CD4-positive, alpha-beta T cell treated with Interleukin-4 for 1 hour (primary cell): ENCODE results near the gene SORL1-AS1.
A peak's percentile ranks its signal among the peaks of the same experiment; 100 is the strongest.

Experiments
- DNase-seq, 2 donors: peaks; one replicate each; pipeline ENCODE4 v3.0.0-alpha.2; 2020 to 2022

SORL1-AS1 gene

DNA sequence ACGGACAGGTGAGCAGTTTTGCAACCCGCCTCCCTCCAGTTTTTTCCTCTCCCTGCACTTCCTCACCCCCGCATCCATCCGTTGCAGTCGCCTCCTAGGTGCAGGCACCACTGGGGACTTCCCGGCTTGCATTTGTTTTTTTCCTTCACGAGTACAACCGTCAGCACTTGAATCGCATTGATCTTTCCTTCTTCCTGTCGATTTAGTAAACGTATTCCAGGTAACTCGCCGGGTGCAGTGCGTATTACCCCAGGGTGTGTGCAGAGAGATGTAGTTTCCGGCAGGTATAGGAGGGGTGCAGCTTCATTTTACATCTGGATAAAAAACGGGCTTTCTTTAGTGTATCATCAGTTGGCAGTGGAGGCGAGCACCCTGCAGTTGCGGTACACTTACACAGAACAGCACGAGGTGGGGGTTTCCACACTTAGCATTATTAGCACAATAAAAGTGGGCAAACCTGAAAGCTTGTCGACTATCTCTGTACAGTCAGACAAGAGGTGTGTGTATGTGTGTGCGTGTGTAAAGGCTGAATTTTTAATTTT lies at the start of gene SORL1-AS1:
Gene SORL1-AS1 (minus strand): TSS at position 359 of the 542 bp plus-strand sequence.
- peak; percentile 82 to 88 for DNase-seq

DNA sequence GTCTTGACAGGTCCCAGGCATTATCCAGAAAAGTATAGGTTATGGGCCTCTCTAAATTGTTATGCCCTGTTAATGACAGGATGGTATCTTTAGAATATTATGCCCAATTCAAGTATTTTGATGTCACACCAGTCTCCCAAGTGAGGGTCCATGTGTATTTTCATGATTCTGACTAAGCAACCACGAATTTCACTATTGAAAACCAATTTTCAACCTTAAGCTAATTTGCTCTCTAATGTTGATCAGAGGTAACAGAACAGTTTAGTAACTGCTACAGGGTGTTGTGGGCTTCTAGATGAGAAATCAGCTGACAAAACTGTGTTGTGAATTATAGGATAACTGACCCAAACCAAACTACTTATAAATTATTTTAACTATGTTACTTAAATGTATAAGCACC lies 48.0 kb upstream of the SORL1-AS1 start:
- DNase-seq, result no peak

DNA sequence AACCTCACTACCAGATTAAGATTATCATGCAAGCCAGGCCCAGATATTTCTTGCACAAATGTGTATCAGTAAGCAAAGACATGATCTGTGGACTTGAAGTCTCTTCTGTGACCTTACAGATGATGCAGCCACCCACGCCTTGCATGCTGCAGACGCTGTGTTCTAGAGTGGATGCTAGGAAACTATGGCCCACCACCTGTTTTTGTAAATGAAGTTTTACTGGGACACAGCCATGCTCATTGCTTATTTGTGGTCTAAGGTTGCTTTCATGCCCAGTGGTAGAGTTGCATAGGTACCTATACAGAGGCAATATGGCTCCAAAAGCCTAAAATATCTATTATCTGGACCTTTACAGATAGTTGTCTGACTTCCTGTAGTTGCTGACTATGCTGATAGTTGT lies 47.5 kb upstream of the SORL1-AS1 start:
- DNase-seq, result no peak

DNA sequence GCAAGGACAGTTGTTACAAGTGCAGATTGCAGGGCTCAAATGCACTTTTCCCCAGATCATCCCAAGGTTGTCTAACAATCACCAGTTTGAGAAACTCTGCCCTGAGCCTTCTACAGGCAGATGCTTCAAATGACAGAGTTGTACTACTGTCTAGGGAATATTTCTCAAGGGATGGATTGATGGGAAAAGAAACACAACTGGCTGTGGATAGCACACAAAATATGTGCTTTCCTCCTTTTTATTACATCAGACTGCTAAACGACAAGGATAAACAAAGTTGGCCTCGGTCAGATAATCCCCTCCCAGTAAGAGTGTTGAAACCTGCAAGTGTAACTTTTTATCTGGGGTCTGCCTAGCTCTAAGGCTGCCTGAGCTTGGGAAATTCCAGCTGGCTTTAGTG lies 46.6 kb upstream of the SORL1-AS1 start:
- no peak for DNase-seq

DNA sequence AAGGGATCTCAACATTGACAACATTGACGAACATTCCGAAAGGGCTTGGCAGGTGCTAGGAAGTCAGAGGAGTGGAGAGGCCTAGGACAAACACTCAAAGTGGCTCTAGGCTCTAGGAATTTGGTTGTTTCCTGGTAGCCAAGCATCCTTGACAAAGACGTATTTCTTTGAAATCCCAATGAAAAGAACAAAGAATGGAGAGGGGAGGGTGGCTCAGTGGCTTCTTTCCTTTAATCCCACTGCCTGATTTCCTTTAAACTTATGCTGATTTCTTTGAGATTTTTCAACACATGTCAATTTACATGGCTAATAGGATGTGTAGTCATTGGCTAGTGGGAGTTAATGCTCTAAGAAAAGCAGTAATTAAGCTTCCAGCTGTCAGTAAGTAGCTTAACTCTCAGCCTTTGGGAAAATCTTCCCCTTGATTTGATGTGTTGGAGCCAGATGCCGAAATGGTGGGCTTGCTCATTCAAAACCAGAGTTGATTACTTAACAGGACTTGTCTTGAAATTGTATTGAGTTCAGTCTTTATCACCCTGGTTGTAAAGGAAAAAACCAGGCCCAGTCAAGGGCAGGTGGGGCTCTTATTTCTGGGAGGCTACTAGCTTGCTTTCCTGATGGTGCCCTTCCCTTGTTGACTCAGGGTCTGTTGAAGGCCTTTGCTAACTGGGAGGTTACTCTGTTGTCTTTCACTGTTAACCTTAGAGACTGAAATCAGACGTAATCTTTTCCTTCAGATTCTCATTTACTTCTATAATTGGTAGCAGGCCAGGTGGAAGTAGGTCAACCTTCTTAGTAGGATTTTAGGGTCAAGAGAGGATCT lies 44.6 kb upstream of the SORL1-AS1 start:
- DNase-seq, result no peak

DNA sequence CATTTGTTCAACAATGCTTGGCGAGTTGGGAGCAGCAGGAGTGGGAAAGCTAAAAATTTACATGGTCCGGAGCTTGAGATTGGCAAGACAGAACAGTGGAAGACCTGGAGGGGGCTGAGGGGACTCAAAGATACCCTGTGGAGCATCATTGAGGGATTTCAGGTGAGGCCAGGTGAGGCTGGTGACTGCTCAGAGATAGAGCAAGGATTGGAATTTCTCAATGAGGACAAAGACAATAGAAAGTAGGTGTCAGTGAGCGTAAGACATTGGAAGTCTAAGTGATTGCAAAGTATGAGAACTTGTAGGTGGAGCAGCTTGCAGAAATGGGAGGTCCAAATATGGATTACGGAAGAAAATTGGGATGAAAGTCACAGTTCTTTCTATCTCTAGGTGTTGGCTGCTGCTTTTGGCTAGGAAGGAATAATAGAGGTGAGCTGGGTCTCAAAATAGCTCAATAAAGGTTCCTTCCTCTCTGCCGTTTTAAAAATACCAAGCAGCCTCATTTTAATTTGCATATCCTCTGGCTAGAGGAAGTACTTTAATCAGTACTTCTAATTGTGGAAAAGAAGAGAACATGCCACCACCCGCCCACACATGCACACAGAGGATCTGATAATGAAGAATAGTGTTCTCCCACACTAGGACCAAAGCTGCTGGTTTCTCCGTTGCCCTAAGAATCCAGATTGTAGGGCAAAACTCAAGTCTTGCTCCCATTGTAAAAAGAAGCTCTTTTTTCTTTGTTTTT lies 41.8 kb upstream of the SORL1-AS1 start:
- peak; percentile 24 to 32 for DNase-seq

DNA sequence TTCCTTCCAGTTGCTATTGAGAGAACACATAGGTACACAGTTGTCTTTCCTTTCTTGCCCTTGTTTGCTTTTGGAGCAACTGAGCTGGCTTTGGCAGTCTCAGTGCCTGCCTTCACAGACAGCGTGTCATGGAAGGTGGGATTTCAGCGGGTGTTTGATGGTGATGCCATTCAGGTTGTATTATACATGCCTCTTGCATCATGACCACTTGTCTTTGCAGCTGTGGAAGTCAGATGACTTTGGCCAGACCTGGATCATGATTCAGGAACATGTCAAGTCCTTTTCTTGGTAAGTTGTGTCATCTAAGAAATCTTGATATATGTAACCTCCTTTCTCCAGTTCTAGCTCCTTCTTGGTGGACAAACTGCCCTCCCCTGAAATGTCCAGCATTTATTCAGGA lies 37.1 kb upstream of the SORL1-AS1 start:
- no peak for DNase-seq

DNA sequence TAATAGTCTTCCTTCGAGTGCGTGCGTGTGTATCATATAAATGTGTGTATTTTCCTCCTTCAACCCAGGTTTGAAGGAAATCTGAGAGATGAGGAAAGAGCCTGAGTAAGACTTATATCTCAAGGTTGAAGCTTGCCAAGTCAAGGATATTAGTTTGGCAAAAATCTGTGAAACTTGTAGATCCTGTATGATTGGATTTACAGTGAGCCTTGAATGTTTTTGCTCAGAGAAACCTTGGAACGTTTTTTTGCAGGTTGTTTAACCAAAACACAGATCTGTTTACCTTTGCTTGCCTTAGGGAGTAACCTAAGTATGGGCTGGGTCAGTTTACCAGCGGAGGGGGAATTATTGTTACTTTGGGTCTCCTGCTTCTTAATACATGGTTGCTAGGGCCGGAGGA lies 35.9 kb upstream of the SORL1-AS1 start:
- DNase-seq, result no peak

DNA sequence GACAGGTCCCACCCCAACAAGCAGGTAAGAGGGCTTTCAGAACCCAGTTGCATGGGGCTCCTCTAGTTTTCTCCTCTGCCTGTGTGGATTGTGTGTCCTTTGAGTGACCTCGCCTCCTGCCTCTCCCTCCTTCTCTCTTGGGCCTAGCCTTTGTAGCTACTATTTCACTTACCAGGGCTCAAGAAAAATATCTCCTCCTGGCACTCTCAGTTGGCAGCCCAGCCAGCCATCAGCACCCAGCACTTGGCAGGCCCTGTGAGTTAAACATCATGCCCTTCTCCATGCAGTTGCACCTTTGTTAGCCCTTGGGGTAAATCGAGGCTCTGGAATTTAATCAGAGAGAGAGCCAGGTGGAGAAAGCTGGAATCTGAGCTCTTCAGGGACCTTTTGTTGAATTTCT lies 35.4 kb upstream of the SORL1-AS1 start:
- no peak for DNase-seq

DNA sequence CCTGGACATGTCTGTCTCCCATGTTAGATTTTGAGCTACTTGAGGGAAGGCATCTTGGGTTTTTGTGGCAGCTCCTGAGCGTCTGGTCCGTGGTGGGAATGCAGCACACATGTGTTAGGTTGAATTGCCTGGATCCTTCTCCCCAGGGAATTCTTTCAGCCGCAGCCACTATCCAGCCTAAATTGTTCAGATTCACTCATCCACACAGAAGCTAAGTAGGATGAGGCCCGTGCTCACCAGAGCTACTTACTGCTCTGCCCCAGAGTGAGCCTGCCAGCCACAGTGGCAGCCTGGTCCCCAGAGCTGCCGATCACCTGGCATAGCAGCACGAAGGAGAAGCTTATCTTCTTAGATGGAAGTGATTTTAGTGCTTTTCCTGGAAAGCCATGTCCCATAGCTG lies 34.4 kb upstream of the SORL1-AS1 start:
- no peak for DNase-seq

DNA sequence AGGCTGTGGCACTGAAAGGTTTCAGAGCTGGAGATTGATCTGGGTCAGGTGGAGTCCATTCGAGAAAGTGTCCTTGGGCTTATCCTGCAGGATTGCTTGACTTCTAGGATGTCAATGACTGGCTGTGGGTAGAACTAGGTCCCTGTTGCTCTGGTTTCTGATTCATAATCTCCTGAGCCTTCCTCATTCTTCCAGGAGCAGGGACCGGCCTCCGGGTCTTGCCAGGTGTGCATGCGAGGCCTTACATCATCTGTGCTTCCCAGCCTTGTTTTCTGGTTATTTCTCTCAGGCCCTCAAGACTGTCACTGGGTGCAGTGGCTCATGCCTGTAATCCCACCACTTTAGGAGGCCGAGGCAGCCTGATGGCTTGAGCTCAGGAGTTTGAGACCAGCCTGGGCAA lies 33.3 kb upstream of the SORL1-AS1 start:
- no peak for DNase-seq

DNA sequence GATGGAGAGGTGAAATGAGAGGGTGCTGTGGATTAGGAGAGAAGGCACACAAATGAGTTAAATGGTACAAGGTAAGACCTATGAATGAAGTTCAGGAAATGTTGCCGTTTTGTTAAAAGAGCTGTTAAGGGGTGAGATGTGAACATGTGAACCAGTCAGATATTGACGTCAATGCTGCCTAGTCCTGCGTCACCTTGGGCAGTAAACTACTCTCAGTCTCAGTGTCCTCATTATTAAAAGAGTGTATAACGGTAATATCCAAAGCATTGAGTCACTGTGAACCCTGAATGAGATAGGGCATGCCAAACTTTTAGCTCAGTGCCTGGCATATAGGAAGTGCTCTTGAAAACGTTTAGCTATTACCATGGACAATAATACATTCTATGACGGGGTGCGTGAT lies 32.4 kb upstream of the SORL1-AS1 start:
- peak; percentile 22 to 33 for DNase-seq

DNA sequence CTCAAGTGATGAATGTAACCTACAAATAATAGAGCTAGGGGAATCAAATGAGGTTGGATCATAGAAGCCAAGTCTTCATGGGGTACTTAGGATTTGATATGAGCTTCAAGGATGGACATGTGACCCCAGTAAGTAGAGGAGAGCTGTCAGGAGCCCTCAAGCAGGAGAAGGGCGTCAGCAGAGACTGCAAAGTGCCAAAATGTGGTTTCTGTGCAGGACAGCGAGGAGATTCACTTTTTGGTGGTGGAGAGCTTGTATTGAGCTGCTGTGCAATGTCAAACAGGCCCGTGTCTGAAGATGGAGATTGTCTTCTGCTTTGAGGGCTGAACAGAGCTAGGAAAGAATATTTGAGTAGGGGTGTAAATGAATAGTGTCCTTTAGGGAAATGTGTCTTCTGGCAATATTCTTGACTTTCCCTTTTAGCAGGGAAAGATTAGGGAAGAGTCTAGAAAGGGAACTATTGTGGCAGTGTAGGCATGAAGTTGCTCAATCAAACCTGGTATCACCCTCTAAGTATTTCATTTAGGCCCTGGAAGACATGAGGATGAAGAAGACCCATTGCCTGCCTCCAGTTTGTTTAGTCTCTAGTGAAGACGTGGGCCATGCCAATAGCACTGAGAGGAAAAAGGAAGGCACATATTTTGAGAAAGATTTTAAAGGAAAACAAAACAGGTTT lies 31.2 kb upstream of the SORL1-AS1 start:
- no peak for DNase-seq

DNA sequence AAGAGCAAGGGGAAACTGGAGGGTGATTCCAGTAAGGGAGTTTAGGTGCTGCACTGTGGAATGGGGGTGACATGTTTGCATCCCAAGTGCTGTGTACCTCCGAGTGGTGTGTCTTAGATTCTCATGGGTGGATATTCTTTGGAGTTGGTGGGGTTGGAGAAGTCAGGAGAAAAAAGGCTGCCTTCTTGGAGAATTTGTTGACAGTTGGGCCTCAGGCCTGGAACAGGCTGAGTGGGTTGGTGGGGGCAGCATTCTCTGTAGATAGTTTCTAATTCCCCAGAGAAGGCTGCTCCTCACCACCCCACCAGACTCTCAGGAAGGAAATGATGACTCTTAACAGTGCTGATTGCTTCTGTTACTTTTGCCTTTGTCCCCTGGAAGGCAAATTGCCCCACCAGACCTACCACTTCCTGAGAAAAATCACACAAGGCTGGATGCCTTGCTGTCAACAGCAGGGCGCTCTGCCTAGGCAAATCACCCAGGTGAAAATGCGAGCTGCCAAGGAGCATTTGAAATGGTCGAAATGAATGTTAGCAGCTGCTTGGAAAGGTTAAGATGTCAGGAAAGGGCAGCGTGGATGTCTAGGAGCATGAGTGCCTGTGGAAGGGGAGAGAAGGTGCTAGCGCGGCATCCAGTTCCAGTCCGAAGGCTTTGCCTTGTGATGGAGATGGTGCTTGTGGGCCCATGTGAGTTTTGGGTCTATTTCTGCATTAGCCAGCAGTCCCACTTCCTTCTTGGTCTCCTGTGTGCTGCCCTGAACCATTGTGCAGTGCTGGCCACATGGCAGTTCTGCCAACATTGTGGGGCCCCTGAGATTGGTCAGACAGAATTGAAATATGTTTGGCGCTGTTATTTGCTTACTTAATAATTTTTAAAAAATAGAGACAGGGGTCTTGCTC lies 29.7 kb upstream of the SORL1-AS1 start:
- DNase-seq, result peak; percentile 78 to 80

DNA sequence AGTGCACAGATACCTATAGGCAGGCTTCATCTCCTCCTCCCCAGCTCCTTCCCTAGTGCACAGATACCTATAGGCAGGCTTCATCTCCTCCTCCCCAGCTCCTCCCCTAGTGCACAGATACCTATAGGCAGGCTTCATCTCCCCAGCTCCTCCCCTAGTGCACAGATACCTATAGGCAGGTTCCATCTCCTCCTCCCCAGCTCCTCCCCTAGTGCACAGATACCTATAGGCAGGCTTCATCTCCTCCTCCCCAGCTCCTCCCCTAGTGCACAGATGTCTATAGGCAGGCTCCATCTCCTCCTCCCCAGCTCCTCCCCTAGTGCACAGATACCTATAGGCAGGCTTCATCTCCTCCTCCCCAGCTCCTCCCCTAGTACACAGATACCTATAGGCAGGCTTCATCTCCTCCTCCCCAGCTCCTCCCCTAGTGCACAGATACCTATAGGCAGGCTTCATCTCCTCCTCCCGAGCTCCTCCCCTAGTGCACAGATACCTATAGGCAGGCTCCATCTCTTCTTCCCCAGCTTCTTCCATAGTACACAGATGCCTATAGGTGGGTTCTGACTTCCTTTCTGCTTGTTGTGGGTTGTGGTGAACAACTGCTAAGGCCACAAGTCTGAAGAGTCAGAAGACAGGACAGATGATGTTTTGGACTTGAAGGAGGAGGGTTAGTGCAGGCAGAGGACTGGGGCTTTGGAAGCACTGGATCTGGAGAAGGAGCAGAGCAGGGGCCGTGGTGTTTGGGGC lies 28.9 kb upstream of the SORL1-AS1 start:
- DNase-seq, result peak; percentile 66 to 86

DNA sequence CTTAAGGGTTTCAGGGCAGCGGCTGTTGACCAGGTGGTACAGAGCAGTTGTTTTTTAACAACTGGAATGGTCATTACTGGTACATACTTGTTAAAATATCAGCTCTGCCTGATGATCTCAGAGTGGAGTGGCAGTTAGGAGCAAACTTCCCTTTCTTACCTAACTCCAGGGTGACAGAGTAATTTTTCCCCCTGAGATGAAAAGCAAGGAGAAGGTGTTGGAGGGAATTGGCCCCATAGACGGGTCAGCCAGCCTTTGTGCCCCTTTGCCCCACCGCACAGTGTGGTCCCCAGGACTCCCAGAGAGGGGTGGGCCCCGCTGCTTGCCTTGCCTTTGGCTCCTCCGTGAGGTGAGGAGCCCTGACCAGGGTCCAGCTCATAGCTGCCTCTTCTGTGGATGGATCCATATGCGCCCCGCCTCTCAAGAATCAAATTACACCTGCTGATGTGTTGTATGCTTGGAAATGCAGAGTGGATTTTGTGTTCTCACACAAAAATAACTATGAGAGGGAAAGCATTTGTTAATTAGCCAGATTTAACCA lies 27.0 kb upstream of the SORL1-AS1 start:
- DNase-seq, result no peak

DNA sequence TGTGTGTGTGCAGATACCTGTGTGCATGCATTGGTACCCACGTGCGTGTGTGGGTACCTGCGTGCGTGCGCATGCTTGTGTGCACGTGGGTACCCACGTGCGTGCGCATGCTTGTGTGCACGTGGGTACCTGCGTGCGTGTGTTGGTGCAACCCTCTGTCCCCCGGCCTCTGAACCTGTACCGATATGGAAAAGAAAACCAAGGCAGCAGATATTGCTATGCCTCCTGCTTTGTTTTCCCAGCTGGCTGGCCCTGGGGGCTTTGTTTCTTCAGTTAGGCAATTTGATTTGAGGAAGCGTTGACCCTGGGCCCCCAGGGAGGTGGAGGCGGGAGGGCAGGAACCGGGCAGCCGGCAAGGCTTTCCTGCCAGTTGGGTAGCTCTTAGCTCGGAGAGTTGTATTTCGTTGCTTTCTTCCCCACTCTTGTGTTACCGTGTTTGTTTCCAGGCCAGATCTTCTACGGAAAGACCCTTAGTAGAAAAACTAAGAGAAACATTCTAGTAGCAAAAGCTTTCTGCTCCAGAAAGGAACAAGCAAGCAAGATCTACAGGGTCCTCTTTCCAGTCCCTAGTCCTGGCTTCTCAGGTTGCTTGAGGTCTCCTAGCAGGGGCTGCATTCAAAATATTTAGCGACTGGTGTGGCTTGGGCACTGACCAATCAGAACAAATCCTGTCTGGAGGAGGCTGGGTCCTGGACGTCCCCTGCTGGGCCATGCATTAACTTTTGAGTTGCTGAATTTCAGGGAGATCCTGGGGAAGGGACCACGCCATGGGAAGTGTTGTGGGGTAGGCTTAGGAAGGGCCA lies 26.3 kb upstream of the SORL1-AS1 start:
- no peak for DNase-seq

DNA sequence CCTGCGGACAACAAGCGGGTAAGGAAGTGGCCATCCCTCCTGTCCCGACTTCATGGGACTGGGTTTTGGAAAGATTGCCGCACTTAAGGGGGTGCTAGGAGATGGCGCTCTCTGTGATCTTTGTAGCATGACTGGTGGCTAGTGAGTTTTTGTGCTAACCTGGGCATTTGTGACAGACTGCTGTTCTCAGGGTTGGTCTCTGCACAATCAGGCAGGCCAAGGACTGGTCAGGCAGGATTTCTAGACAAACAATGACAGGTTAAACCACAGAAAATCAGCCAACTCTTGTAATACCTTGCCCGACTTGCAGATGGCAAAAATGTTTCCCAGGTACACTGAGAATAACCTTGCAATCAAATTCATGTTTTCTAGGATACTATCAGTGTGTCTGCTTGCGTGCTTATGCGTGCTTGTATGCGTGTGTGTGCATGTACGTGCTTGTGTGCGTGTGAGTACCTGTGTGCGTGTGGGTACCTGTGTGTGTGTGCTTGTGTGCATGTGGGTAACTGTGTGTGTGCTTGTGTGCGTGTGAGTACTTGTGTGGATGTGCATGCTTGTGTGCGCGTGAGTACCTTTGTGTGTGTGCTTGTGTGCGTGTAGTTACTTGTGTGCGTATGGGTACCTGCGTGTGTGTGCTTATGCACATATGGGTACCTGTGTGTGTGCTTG lies 25.6 kb upstream of the SORL1-AS1 start:
- DNase-seq, result no peak

DNA sequence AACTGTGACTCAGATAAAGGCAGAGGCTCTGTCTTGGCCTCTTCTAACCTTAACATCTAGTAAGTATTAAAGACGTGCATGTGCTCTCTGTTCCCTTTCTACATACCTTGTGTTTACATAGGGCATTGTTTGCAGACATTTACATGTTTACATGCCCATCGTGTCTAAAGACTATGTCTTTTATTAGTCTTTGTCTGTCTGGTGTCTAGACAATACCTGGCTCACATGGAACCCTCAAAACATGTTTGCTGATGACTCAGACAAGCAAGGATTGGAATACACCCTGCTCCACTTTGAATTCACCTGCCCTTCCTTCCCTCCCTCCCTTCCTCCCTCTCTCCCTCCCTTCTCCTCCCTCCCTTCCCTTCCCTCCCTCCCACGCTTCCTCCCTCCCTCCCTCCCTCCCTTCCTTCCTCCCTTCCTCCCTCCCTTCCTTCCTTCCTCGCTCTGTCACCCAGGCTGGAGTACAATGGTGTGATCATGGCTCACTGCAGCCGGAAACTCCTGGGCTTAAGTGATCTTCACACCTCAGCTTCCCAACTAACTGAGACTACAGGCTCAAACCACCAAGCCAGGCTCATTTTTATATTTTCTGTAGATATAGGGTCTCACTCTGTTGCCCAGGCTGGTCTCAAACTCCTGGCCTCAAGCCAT lies 23.7 kb upstream of the SORL1-AS1 start:
- no peak for DNase-seq
